Transverse colon (tissue), 4 donors: Measurements from ENCODE around the gene C10orf90. TPM values are rescaled to one million over a fixed set of nuclear protein-coding genes. Genes with fewer than 3 reads are reported as not detected.

ENCODE experiments used
- DNase-seq: peaks from one replicate; pipeline ENCODE4 v3.0.0-alpha.2; 2019
- H3K27ac ChIP-seq, 4 donors: fragments of 200-600 bp; sonication (generic); 2 replicates each; pipeline ENCODE4 v1.5.1; 2016 to 2018; ENCODE audit warnings: inconsistent platforms in 4 of 4
- H3K27me3 ChIP-seq: fragments of 200-600 bp; sonication (generic); 2 replicates; pipeline ENCODE4 v1.5.1; 2017; ENCODE audit warnings: inconsistent platforms
- H3K36me3 ChIP-seq, 4 donors: fragments of 200-600 bp; sonication (generic); 2 replicates each; pipeline ENCODE4 v1.5.1; 2017 to 2019; ENCODE audit warnings: inconsistent platforms in 4 of 4
- H3K4me1 ChIP-seq, 4 donors: fragments of 200-600 bp; sonication (generic); 2 replicates each; pipeline ENCODE4 v1.5.1; 2017 to 2020; ENCODE audit warnings: inconsistent platforms in 4 of 4
- H3K4me3 ChIP-seq, 4 donors: fragments of 200-600 bp; sonication (generic); 1 replicate in 1 of 4; 2 replicates in 3 of 4; pipeline versions ENCODE4 v1.5.1 to v1.6.1; 2017 to 2019; ENCODE audit warnings: inconsistent platforms in 4 of 4
- H3K9me3 ChIP-seq, 2 donors: fragments of 200-600 bp; sonication (generic); 2 replicates each; pipeline ENCODE4 v1.5.1; 2017 to 2019; ENCODE audit warnings: inconsistent platforms in 2 of 2
- EP300 ChIP-seq: sonication (generic); formaldehyde crosslinking; IDR thresholded peaks from one replicate; pipeline ENCODE4 v1.6.1; 2017; ENCODE audit warnings: antibody characterized with exemption, low read depth
- POLR2A ChIP-seq: fragments of 450-650 bp; IDR thresholded peaks from one replicate; pipeline ENCODE4 v1.6.1; 2016; ENCODE audit warnings: antibody characterized with exemption, mild to moderate bottlenecking, moderate library complexity
- POLR2AphosphoS5 ChIP-seq, 3 donors: sonication (generic); formaldehyde crosslinking; IDR thresholded peaks; one replicate each; pipeline ENCODE4 v1.6.1; 2016; ENCODE audit warnings: antibody characterized with exemption in 3 of 3
- WGBS, 2 donors: methylation state at CpG; one replicate each; pipeline ENCODE4 v1.1.5; 2018; ENCODE audit warnings: low coverage in 1 of 2; 5-methylcytosine and 5-hydroxymethylcytosine counted together
- in situ Hi-C, 4 donors: fragments of 200-750 bp; cut with MboI; loops; one replicate each; pipeline versions ENCODE4 v1.15.0 to v1.15.1; 2017; ENCODE audit warnings: low sequenced_read_pairs in 3 of 4, low pct_ligation_motif_present in 1 of 4, low pct_unique_long_range_greater_than_20kb in 1 of 4
- intact Hi-C: fragments of 100-400 bp; cut with DNase I; formaldehyde crosslinking; loops from one replicate; pipeline ENCODE4 v1.15.1; 2023; ENCODE audit warnings: low total_unique reads
- total RNA-seq, 4 donors: library from RNA; depleted of rRNA; stranded (reverse); fragments of >200 nt; gene quantifications; one replicate each; pipeline ENCODE4 v1.1.0, GENCODE V29; 2016
- TF ChIP-seq, protein P1 (sequence below), 5 experiments: fragments of 200-600 bp in 3 of 5; fragments of 450-650 bp in 2 of 5; sonication (generic) in 3 of 5; IDR thresholded peaks; 1 replicate in 2 of 5; 2 replicates in 3 of 5; pipeline ENCODE4 v1.5.1; 2016 to 2017; ENCODE audit warnings: antibody characterized with exemption in 5 of 5, inconsistent platforms in 3 of 5, mild to moderate bottlenecking in 2 of 5, moderate library complexity in 1 of 5

The C10orf90 gene
- total RNA-seq, 4 donors from 2014 or later, result not detected

GRCh38 chr10:126456632-126457031 lies 213.9 kb downstream of the C10orf90 start:
- no peak for DNase-seq
- WGBS, 2 donors, result 82 to 88% methylated on average over 3 to 5 of the region's 5 CpGs
- Histone ChIP-seq H3K27ac (no peak overlapping the region), H3K4me1 (no peaks in the 10 kb centered on the region), H3K27me3 (no peaks in the 10 kb centered on the region), H3K4me3 (no peak overlapping the region), H3K36me3 (no peaks in the 10 kb centered on the region), H3K9me3 (no peaks in the 10 kb centered on the region)
- intact Hi-C loops (no loop called here), in situ Hi-C loops (no loop called here)
- TF ChIP-seq POLR2AphosphoS5 (IDR thresholded peaks at IDR 0.05), result no peak
- TF ChIP-seq, protein P1, sequence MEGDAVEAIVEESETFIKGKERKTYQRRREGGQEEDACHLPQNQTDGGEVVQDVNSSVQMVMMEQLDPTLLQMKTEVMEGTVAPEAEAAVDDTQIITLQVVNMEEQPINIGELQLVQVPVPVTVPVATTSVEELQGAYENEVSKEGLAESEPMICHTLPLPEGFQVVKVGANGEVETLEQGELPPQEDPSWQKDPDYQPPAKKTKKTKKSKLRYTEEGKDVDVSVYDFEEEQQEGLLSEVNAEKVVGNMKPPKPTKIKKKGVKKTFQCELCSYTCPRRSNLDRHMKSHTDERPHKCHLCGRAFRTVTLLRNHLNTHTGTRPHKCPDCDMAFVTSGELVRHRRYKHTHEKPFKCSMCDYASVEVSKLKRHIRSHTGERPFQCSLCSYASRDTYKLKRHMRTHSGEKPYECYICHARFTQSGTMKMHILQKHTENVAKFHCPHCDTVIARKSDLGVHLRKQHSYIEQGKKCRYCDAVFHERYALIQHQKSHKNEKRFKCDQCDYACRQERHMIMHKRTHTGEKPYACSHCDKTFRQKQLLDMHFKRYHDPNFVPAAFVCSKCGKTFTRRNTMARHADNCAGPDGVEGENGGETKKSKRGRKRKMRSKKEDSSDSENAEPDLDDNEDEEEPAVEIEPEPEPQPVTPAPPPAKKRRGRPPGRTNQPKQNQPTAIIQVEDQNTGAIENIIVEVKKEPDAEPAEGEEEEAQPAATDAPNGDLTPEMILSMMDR (IDR thresholded peaks at IDR 0.05), result no peak
- TF ChIP-seq POLR2A, result no peak
- TF ChIP-seq EP300, result no peak

- WGBS, 2 donors, result 36 to 48% methylated on average over 2 to 11 of the region's 11 CpGs
- no peak overlapping the region for H3K4me3 ChIP-seq
- no peaks in the 10 kb centered on the region for H3K4me1 ChIP-seq
- H3K27ac ChIP-seq, result no peak overlapping the region
- in situ Hi-C loops, result no loop called here
- no peak for DNase-seq
- H3K9me3 ChIP-seq, result no peaks in the 10 kb centered on the region
- no peaks in the 10 kb centered on the region for H3K27me3 ChIP-seq
- intact Hi-C loops, result no loop called here
- TF ChIP-seq POLR2A (no peak), EP300 (no peak)
- H3K36me3 ChIP-seq, result no peaks in the 10 kb centered on the region
Measured at GRCh38 chr10:126455766-126456405, 214.6 kb downstream of the C10orf90 start.

GRCh38 chr10:126455036-126455765 lies 215.3 kb downstream of the C10orf90 start:
- H3K4me3 ChIP-seq, result no peak overlapping the region
- 73 to 79% methylated on average over 3 to 8 of the region's 8 CpGs for WGBS, 2 donors
- intact Hi-C loops (no loop called here), in situ Hi-C loops (no loop called here)
- no peak for DNase-seq
- H3K27me3 ChIP-seq, result no peaks in the 10 kb centered on the region
- H3K4me1 ChIP-seq, result no peaks in the 10 kb centered on the region
- H3K27ac ChIP-seq, result no peak overlapping the region
- no peaks in the 10 kb centered on the region for H3K9me3 ChIP-seq
- TF ChIP-seq POLR2AphosphoS5 (IDR thresholded peaks at IDR 0.05) (no peak), POLR2A (no peak), EP300 (no peak)
- TF ChIP-seq, protein P1 (IDR thresholded peaks at IDR 0.05), result no peak
- no peaks in the 10 kb centered on the region for H3K36me3 ChIP-seq

DNA sequence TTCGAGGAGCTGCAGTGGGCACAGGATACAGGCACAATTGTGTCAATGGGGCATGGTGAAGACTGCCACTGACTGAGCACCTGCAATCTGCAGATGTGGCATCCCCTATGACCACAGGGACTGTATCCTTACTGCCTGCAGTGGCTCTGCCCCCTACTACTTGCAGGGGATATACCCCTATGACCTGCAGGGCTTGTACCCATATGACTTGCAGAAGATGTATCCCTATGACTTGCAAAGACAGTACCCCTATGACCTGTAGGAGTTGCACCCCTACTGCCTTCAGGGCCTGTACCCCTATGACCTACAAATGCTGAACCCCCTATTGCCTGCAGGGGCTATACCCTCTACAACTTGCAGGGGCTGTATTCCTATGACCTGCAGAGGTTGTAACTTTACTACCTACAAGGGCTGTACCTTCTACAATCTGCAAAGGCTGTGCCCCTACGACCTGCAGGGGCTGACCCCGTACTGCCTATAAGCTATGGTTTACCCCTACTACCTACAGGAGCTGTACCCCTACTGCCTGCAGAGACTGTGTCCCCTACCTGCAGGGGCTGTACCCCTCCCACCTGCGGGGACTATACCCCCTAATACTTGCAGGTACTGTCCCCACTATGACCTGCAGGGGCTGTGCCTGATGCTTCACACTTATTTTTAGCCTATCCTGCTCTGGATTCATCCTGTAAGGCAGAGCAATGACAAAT lies 216.3 kb downstream of the C10orf90 start:
- Histone ChIP-seq H3K27me3 (no peaks in the 10 kb centered on the region), H3K4me3 (no peak overlapping the region), H3K36me3 (no peaks in the 10 kb centered on the region), H3K4me1 (no peaks in the 10 kb centered on the region), H3K9me3 (no peaks in the 10 kb centered on the region), H3K27ac (no peak overlapping the region)
- in situ Hi-C loops, result no loop called here
- intact Hi-C loops, result no loop called here
- no peak for DNase-seq
- 60 to 83% methylated on average over 1 to 4 of the region's 4 CpGs for WGBS, 2 donors
- TF ChIP-seq, protein P1 (IDR thresholded peaks at IDR 0.05), result no peak
- no peak for TF ChIP-seq POLR2AphosphoS5 (IDR thresholded peaks at IDR 0.05)
- no peak for TF ChIP-seq POLR2A
- TF ChIP-seq EP300, result no peak
